A172 (cell line): ENCODE measurements around the gene ABCA5. TPM values are rescaled to one million over a fixed set of nuclear protein-coding genes. Genes with fewer than 3 reads are reported as not detected.
"Not testable (repeated sequence)": the region's sequence is repeated elsewhere in the genome, so short reads cannot be mapped to it uniquely, and the experiment has no call there.

Experiments
- DNase-seq: peaks from one replicate; pipeline ENCODE4 v3.0.0-alpha.2; 2015; ENCODE audit warnings: low spot score
- total RNA-seq: library from RNA; depleted of rRNA; stranded (reverse); fragments of >200 nt; shearing (Covaris generic); gene quantifications from 2 replicates; pipeline ENCODE4 v1.2.3, GENCODE V29; 2014; rRNA removed

Gene ABCA5
- total RNA-seq, 1 experiment from 2014 or later: 0.07 TPM

- DNase-seq: no peak
These were observed 119.8 kb downstream of the ABCA5 start for GRCh38 chr17:69207151-69207550.

GRCh38 chr17:69198238-69198637 is 128.7 kb downstream of the ABCA5 start:
- no peak for DNase-seq

GRCh38 chr17:69196105-69196653 is 130.8 kb downstream of the ABCA5 start:
- DNase-seq: not testable (repeated sequence)

Other genes starting within 250 kb of the ABCA5 start
- 0.34 TPM in 1 of 2 replicates, not detected in the other for gene ABCA6, start 185.2 kb downstream of the ABCA5 start, total RNA-seq
- 0.19 and 1.00 TPM in 2 replicates for gene ABCA10, start 98.3 kb downstream of the ABCA5 start, total RNA-seq
- 0.31 and 1.1 TPM in 2 replicates for gene MAP2K6, start 87.6 kb upstream of the ABCA5 start, total RNA-seq